ENCODE data around the gene CPNE4.

- TF ChIP-seq EZH2phosphoT487 (IDR thresholded peaks at IDR 0.05; ENCODE audit: borderline replicate concordance): no peak
- no peak for TF ChIP-seq CTCF (conservative IDR thresholded peaks at IDR 0.05; ENCODE audit: low read length)
Observed at GRCh38 chr3:131717493-131717892, 317.3 kb downstream of the CPNE4 start.
